Measurements from ENCODE around the gene TBCA.

The TBCA gene

GRCh38 chr5:77775790-77776553 is at the start of gene TBCA:
Gene TBCA, minus strand, starts transcription at chr5:77776339. Its CDS starts 82 bp downstream, at chr5:77776257.
- no peak for FAIRE-seq

GRCh38 chr5:77824981-77825380 is 48.8 kb upstream of the TBCA start:
- FAIRE-seq: no peak

GRCh38 chr5:77816686-77817085 is 40.5 kb upstream of the TBCA start:
- no peak for FAIRE-seq

- no peak for FAIRE-seq
These were observed 36.9 kb upstream of the TBCA start for GRCh38 chr5:77812926-77813589.

- peak; percentile 85 for FAIRE-seq
These were observed 30.2 kb upstream of the TBCA start for GRCh38 chr5:77806213-77806843.

GRCh38 chr5:77798456-77798855 is 22.3 kb upstream of the TBCA start:
- FAIRE-seq: no peak

GRCh38 chr5:77797136-77797535 is 21.0 kb upstream of the TBCA start:
- FAIRE-seq: no peak

- no peak for FAIRE-seq
These were observed 19.7 kb upstream of the TBCA start for GRCh38 chr5:77795846-77796245.

- FAIRE-seq: no peak
These were observed 19.1 kb upstream of the TBCA start for GRCh38 chr5:77795268-77795667.

GRCh38 chr5:77791926-77792325 is 15.8 kb upstream of the TBCA start:
- FAIRE-seq: no peak

- no peak for FAIRE-seq
These were observed 15.2 kb upstream of the TBCA start for GRCh38 chr5:77791356-77791755.

- FAIRE-seq: no peak
These were observed 9.1 kb upstream of the TBCA start for GRCh38 chr5:77785229-77785628.

- no peak for FAIRE-seq
These were observed 8.6 kb upstream of the TBCA start for GRCh38 chr5:77784735-77785134.

GRCh38 chr5:77781076-77781475 is 4.9 kb upstream of the TBCA start:
- FAIRE-seq: no peak

- FAIRE-seq: no peak
These were observed 2.8 kb upstream of the TBCA start for GRCh38 chr5:77778881-77779438.

GRCh38 chr5:77778398-77778797 is 2.3 kb upstream of the TBCA start:
- FAIRE-seq: no peak

GRCh38 chr5:77777911-77778310 is 1.8 kb upstream of the TBCA start:
- no peak for FAIRE-seq

GRCh38 chr5:77777281-77777892 is 1.2 kb upstream of the TBCA start:
- FAIRE-seq: no peak

GRCh38 chr5:77776554-77777206 is 541 bp upstream of the TBCA start:
- FAIRE-seq: no peak

GRCh38 chr5:77774981-77775789 is 954 bp downstream of the TBCA start:
- no peak for FAIRE-seq

- FAIRE-seq: no peak
These were observed 2.3 kb downstream of the TBCA start for GRCh38 chr5:77773734-77774280.

GRCh38 chr5:77772729-77773128 is 3.4 kb downstream of the TBCA start:
- FAIRE-seq: no peak
